GM21515 (cell line): ENCODE data around the gene MALL.
"Not testable (repeated sequence)": the region's sequence is repeated elsewhere in the genome, so short reads cannot be mapped to it uniquely, and the experiment has no call there.

Experiments used
- ATAC-seq: cut with Tn5 transposase; IDR thresholded peaks from one replicate; pipeline ENCODE4 v1.9.1; 2021; ENCODE audit not compliant: unreplicated experiment

The MALL gene

GRCh38 chr2:110121052-110121334 is 5.4 kb upstream of the MALL start:
- no peak for ATAC-seq

GRCh38 chr2:110120171-110121051 is 4.8 kb upstream of the MALL start:
- ATAC-seq = no peak

- no peak for ATAC-seq
These were observed 550 bp upstream of the MALL start for GRCh38 chr2:110116033-110116710.

GRCh38 chr2:110114831-110115255 is 779 bp downstream of the MALL start:
- no peak for ATAC-seq

- ATAC-seq = no peak
These were observed 1.5 kb downstream of the MALL start for GRCh38 chr2:110113961-110114591.

GRCh38 chr2:110108291-110108690 is 7.3 kb downstream of the MALL start:
- ATAC-seq = not testable (repeated sequence)

GRCh38 chr2:110107092-110108079 is 8.2 kb downstream of the MALL start:
- ATAC-seq = no peak

- no peak for ATAC-seq
These were observed 9.0 kb downstream of the MALL start for GRCh38 chr2:110106642-110107041.

- ATAC-seq = no peak
These were observed 9.8 kb downstream of the MALL start for GRCh38 chr2:110105608-110106467.

- ATAC-seq = no peak
These were observed 10.4 kb downstream of the MALL start for GRCh38 chr2:110105183-110105582.

- no peak for ATAC-seq
These were observed 11.4 kb downstream of the MALL start for GRCh38 chr2:110104025-110104771.

- ATAC-seq = no peak
These were observed 12.3 kb downstream of the MALL start for GRCh38 chr2:110103061-110103961.

- ATAC-seq = no peak
These were observed 13.5 kb downstream of the MALL start for GRCh38 chr2:110101901-110102803.

- ATAC-seq = no peak
These were observed 14.3 kb downstream of the MALL start for GRCh38 chr2:110101280-110101844.

GRCh38 chr2:110100880-110101279 is 14.7 kb downstream of the MALL start:
- not testable (repeated sequence) for ATAC-seq

GRCh38 chr2:110100480-110100879 is 15.1 kb downstream of the MALL start:
- ATAC-seq = no peak
